Endothelial cell (in vitro differentiated cells): Measurements from ENCODE around the gene STAT5A. TPM values are rescaled to one million over a fixed set of nuclear protein-coding genes. Genes with fewer than 3 reads are reported as not detected.
"Not testable (repeated sequence)": the region's sequence is repeated elsewhere in the genome, so short reads cannot be mapped to it uniquely, and the experiment has no call there.

ENCODE experiments used
- DNase-seq: peaks from one replicate; pipeline ENCODE4 v3.0.0; 2021; ENCODE audit warnings: low spot score
- H3K27ac Mint-ChIP-seq: one replicate; pipeline ENCODE4 v1.8.0; 2021; ENCODE audit warnings: mixed read lengths, inconsistent platforms; ENCODE audit not compliant: unreplicated experiment
- H3K27me3 Mint-ChIP-seq: one replicate; pipeline ENCODE4 v1.8.0; 2021; ENCODE audit warnings: mild to moderate bottlenecking, moderate library complexity, mixed read lengths, inconsistent platforms; ENCODE audit not compliant: unreplicated experiment
- H3K36me3 Mint-ChIP-seq: one replicate; pipeline ENCODE4 v1.8.0; 2021; ENCODE audit warnings: mild to moderate bottlenecking, low read depth, mixed read lengths, inconsistent platforms; ENCODE audit not compliant: unreplicated experiment
- H3K4me1 Mint-ChIP-seq: one replicate; pipeline ENCODE4 v1.8.0; 2021; ENCODE audit warnings: mild to moderate bottlenecking, mixed read lengths, inconsistent platforms; ENCODE audit not compliant: unreplicated experiment
- H3K4me3 Mint-ChIP-seq: one replicate; pipeline ENCODE4 v1.8.0; 2021; ENCODE audit warnings: mild to moderate bottlenecking, mixed read lengths, inconsistent platforms; ENCODE audit not compliant: unreplicated experiment
- H3K9me3 Mint-ChIP-seq: one replicate; pipeline ENCODE4 v1.8.0; 2021; ENCODE audit warnings: mixed read lengths, inconsistent platforms; ENCODE audit not compliant: unreplicated experiment
- CTCF ChIP-seq: fragments of 200-600 bp; sonication (generic); IDR thresholded peaks from one replicate; pipeline ENCODE4 v1.5.0; 2021; ENCODE audit warnings: antibody characterized with exemption; ENCODE audit not compliant: unreplicated experiment
- total RNA-seq: library from RNA; stranded (reverse); fragmentation: NEBNext Ultra II Directional; extraction: Animal tissue kit (Norgen Biotek cat#: 25700); gene quantifications from one replicate; pipeline ENCODE4 v1.2.1, GENCODE V29; 2021; ENCODE audit not compliant: unreplicated experiment

STAT5A gene
- total RNA-seq, 1 donor from 2014 or later = 67.2 TPM

GRCh38 chr17:42290577-42290976 lies 2.3 kb downstream of the STAT5A start:
- no peak for DNase-seq
- H3K27me3 Mint-ChIP-seq = peaks cover 11% of the 10 kb centered on the region
- peaks cover 31% of the 10 kb centered on the region for H3K4me1 Mint-ChIP-seq
- no peak for TF ChIP-seq CTCF
- H3K9me3 Mint-ChIP-seq = no peaks in the 10 kb centered on the region
- H3K27ac Mint-ChIP-seq = no peak overlapping the region
- H3K4me3 Mint-ChIP-seq = no peak overlapping the region
- peaks cover 31% of the 10 kb centered on the region for H3K36me3 Mint-ChIP-seq

GRCh38 chr17:42291129-42291528 lies 2.8 kb downstream of the STAT5A start:
- Mint-ChIP-seq H3K9me3 (no peaks in the 10 kb centered on the region), H3K27me3 (peaks cover 11% of the 10 kb centered on the region), H3K36me3 (peaks cover 37% of the 10 kb centered on the region), H3K27ac (no peak overlapping the region), H3K4me3 (no peak overlapping the region), H3K4me1 (peaks cover 31% of the 10 kb centered on the region)
- DNase-seq = no peak
- no peak for TF ChIP-seq CTCF

- no peak for DNase-seq
- Mint-ChIP-seq H3K27ac (no peak overlapping the region), H3K36me3 (peaks cover 32% of the 10 kb centered on the region), H3K4me3 (no peak overlapping the region), H3K4me1 (peaks cover 14% of the 10 kb centered on the region), H3K27me3 (peaks cover 5% of the 10 kb centered on the region), H3K9me3 (no peaks in the 10 kb centered on the region)
- TF ChIP-seq CTCF = no peak
Observed at GRCh38 chr17:42294469-42295398, 6.4 kb downstream of the STAT5A start.

- Mint-ChIP-seq H3K4me3 (no peak overlapping the region), H3K27me3 (peaks cover 2% of the 10 kb centered on the region), H3K36me3 (peaks cover 34% of the 10 kb centered on the region), H3K4me1 (peaks cover 2% of the 10 kb centered on the region), H3K9me3 (no peaks in the 10 kb centered on the region), H3K27ac (peak overlapping the region; percentile 30)
- no peak for DNase-seq
- no peak for TF ChIP-seq CTCF
Observed at GRCh38 chr17:42296012-42296411, 7.7 kb downstream of the STAT5A start.

- not testable (repeated sequence) for H3K27me3 Mint-ChIP-seq, H3K9me3 Mint-ChIP-seq, H3K4me1 Mint-ChIP-seq, H3K4me3 Mint-ChIP-seq, DNase-seq, H3K27ac Mint-ChIP-seq
- peaks cover 41% of the 10 kb centered on the region for H3K36me3 Mint-ChIP-seq
Observed at GRCh38 chr17:42297775-42298174, 9.5 kb downstream of the STAT5A start.

- H3K36me3 Mint-ChIP-seq = peaks cover 43% of the 10 kb centered on the region
- not testable (repeated sequence) for H3K4me3 Mint-ChIP-seq, H3K9me3 Mint-ChIP-seq, H3K4me1 Mint-ChIP-seq, H3K27me3 Mint-ChIP-seq, H3K27ac Mint-ChIP-seq, DNase-seq
Observed at GRCh38 chr17:42299361-42299760, 11.1 kb downstream of the STAT5A start.

GRCh38 chr17:42299913-42300312 lies 11.6 kb downstream of the STAT5A start:
- H3K27me3 Mint-ChIP-seq, H3K9me3 Mint-ChIP-seq, DNase-seq, H3K4me3 Mint-ChIP-seq, H3K4me1 Mint-ChIP-seq, H3K27ac Mint-ChIP-seq: not testable (repeated sequence)
- peaks cover 44% of the 10 kb centered on the region for H3K36me3 Mint-ChIP-seq
